Measurements from ENCODE around the gene EIF4E1B. TPM values are rescaled to one million over a fixed set of nuclear protein-coding genes. Genes with fewer than 3 reads are reported as not detected.

EIF4E1B gene
- total RNA-seq, 1 experiment from 2014 or later = not detected

- DNase-seq (ENCODE audit: low read depth, low spot score) = no peak
- in situ Hi-C loops (cut with HindIII; ENCODE audit: low pct_unique_long_range_greater_than_20kb, low sequenced_read_pairs) = no loop called here
Measured at GRCh38 chr5:176653401-176654385, 23.2 kb downstream of the EIF4E1B start.

GRCh38 chr5:176654856-176655255 lies 24.4 kb downstream of the EIF4E1B start:
- in situ Hi-C loops (cut with HindIII; ENCODE audit: low pct_unique_long_range_greater_than_20kb, low sequenced_read_pairs) = no loop called here
- DNase-seq (ENCODE audit: low read depth, low spot score) = no peak

- no peak for DNase-seq (ENCODE audit: low read depth, low spot score)
- in situ Hi-C loops (cut with HindIII; ENCODE audit: low pct_unique_long_range_greater_than_20kb, low sequenced_read_pairs) = no loop called here
Measured at GRCh38 chr5:176656467-176656990, 26.1 kb downstream of the EIF4E1B start.

DNA sequence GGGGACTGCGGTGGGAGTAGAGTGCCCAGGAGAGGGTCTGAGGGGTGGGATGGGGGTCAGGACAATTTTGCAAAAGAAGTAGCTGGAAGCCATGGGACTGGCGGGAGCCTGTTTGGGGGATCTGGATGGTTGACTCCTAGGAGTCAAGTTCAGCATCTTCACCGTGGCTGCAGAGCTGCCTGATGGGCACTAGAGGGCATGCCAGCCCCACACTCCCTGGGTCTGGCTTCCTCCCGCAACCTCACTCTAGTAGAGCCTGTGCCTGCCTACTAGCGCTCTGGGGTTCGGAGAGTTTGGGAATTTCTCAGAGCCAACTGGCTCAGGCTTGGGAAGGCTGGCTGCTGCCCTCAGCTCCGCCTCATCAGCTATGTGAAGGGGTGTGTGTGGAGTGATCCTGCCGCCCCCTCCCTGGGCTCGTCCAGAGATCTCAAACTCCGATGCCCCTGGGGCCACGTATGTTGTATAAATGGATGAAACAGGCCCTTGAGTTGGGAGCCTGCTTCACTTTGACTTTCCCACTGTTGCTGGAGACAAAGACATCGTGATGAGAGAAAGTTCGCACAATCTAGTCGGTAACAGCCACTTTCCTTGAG lies 27.6 kb downstream of the EIF4E1B start:
- peak; percentile 75 for DNase-seq (ENCODE audit: low read depth, low spot score)
- in situ Hi-C loops (cut with HindIII; ENCODE audit: low pct_unique_long_range_greater_than_20kb, low sequenced_read_pairs) = no loop called here

DNA sequence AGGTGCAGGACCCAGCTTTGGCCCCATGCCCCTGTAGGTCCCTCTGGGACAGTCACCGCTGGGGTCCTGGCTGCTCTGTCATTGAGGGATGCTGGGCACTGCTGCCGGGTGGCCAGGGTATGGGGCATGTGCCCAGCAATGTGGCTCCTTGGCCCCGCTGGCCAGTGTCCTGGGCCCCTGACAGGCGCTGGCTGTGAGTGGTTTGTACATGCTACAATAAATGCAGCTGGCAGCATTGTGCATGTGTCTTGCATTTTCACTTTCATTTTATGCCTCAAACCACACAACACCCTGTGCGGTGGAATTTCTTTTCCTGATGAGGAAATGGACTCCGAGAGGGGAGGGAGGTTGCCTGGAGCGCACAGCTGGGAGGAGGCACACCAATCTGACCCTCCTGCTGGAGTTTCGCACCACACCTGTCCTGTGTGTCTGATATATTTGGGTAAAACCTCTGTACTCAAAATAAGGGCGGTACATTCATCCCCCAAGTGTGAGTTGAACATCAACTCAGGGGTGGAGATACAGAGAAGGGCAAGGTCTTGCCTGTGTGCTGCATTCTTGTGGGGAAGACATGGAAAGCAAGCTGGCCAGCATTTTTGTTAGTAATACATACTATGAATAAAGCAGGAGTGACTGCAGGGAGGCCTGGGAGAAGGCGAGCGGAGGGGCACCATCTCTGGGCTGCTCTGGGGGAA lies 28.5 kb downstream of the EIF4E1B start:
- in situ Hi-C loops (cut with HindIII; ENCODE audit: low pct_unique_long_range_greater_than_20kb, low sequenced_read_pairs) = no loop called here
- DNase-seq (ENCODE audit: low read depth, low spot score) = no peak

DNA sequence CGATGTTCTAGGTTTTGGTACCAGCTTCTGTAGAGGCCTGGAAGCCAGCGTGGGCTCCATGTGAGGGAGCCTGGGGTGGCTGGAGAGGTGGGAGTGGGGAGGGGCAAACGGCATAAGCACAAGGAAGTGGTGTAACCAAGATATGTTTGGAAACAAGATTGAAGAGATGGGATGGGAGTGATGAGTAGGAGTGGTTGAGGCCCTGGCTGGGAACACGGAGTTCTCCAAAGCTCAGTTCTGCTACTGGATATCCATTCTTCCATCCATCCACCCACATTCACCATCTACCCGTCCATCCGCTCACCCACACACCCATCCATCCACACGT lies 29.0 kb downstream of the EIF4E1B start:
- no peak for DNase-seq (ENCODE audit: low read depth, low spot score)
- in situ Hi-C loops (cut with HindIII; ENCODE audit: low pct_unique_long_range_greater_than_20kb, low sequenced_read_pairs) = no loop called here

DNA sequence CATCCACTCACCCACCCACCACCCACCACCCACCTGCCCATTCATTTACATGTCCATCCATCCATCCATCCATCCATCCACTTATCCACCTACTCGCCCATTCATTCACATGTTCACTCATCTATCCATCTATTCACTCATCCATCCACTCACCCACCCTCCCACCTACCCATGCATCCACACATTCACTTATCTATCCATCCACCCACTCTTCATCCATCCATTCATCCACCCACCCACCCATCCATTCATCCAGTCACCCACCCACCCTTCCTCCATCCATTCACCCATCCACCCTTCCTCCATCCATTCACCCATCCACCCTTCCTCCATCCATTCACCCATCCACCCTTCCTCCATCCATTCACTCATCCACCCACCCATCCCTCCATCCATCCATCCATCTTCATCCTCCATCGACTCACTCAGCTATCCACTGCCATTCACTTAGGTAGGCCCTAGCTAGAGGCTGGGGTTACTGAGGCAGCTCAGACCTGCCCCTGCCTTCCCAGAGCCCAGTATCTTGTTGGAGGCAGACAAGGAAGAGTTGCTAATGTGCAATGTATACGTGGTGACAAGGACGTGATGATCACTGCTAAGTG lies 29.5 kb downstream of the EIF4E1B start:
- DNase-seq (ENCODE audit: low read depth, low spot score) = no peak
- in situ Hi-C loops (cut with HindIII; ENCODE audit: low pct_unique_long_range_greater_than_20kb, low sequenced_read_pairs) = no loop called here

GRCh38 chr5:176660530-176660859 lies 30.0 kb downstream of the EIF4E1B start:
- no peak for DNase-seq (ENCODE audit: low read depth, low spot score)
- in situ Hi-C loops (cut with HindIII; ENCODE audit: low pct_unique_long_range_greater_than_20kb, low sequenced_read_pairs) = no loop called here

DNA sequence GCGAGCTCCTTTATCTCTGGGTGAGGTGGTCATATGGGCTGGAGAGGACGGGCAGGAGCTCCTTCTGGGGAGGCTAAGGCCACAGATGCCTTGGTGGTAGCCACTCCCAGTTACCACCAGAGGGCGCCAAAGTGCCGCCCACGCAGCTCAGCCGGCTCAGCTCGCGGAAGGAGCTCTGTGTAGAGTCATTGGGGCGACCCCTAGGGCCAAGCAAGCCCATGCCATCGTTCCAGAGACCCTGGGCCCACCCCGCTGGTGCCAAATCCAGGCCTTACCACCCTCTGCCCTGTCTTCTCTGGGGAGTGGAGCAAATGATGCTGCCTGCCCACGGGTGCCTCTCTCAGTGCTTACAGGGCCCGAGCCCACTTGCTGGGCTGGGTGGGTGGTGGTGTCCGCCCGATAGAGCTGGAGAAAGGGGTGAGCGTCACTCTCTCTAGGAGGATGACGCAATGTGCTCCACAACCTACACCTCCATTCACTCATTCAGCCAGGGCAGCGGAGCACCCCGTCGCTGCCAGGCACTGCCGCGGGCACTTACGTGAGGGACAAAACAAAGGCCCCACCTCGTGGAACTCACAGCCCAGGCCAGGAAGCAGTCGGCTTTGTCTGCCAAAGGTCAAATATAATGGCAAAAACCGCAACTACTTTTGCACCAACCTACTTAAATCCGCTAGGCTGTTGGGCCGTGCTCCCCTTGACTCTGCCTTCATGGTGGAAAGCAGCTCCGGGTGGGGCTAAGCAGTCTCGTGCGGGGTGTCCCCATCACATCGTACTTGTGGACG lies 30.6 kb downstream of the EIF4E1B start:
- DNase-seq (ENCODE audit: low read depth, low spot score) = peak; percentile 70

DNA sequence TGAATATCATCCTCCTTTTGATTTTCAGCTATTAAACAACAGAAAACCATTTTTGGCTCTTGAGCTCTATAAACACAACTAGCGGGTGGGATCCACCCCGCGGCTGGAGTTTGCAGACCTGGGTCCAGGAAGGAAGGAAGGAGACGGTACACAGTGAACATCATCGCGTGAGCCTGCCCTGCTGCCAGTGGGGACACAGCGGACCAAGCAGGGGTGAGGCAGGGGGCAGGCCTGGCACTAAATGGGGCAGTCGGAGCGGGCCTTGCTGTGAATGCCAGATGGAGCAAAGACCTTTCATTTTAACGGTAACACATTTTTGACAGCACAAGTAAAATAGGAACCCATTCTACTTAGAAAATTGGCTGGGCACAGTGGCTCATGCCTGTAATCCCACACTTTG lies 31.2 kb downstream of the EIF4E1B start:
- in situ Hi-C loops (cut with HindIII; ENCODE audit: low pct_unique_long_range_greater_than_20kb, low sequenced_read_pairs) = no loop called here
- no peak for DNase-seq (ENCODE audit: low read depth, low spot score)

More for the DNA sequence above, 30.6 kb downstream of the EIF4E1B start:
- in situ Hi-C loops (cut with HindIII; ENCODE audit: low pct_unique_long_range_greater_than_20kb, low sequenced_read_pairs) = no loop called here

GRCh38 chr5:176662371-176663333 lies 32.2 kb downstream of the EIF4E1B start:
- in situ Hi-C loops (cut with HindIII; ENCODE audit: low pct_unique_long_range_greater_than_20kb, low sequenced_read_pairs) = no loop called here
- no peak for DNase-seq (ENCODE audit: low read depth, low spot score)

DNA sequence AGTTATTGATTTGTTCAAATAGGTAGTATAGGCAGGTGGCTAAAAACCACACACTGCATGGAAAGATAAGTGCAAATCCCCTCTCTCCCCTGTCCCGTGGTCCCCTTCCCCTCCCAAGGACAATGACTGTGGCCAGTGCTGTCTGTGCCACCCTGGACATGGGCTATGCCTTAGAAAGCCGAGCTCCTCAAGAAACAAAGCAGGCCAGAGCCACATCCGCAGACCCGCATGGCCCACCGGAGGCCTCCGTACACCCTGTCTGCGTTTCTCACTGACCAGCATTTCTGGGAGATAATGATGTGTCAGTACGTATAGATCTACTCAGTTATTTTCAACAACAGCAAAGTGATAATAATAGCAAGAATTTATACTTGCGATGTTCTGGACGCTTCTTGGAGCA lies 33.1 kb downstream of the EIF4E1B start:
- in situ Hi-C loops (cut with HindIII; ENCODE audit: low pct_unique_long_range_greater_than_20kb, low sequenced_read_pairs) = no loop called here
- DNase-seq (ENCODE audit: low read depth, low spot score) = no peak

- in situ Hi-C loops (cut with HindIII; ENCODE audit: low pct_unique_long_range_greater_than_20kb, low sequenced_read_pairs) = no loop called here
Measured at GRCh38 chr5:176664479-176664878, 34.0 kb downstream of the EIF4E1B start.

DNA sequence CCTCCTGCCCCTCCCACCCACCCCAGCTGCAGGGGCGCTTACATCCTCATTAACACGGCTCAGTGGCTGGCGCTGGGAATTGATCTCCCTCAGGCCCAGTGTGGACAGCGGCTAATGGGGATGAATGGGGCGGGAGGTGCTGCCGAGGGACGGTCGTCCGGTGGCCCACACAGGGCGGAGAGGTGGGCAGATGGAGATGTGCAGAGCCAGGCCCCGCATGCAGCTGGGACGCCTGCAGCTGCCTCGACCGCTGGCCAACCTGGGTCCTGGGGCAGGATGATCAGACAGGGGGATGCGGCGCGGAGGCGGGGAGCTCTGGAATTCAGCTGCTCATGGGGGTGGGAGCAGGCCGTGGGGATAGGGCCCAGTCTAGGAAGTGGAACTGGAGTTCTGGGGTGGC lies 34.4 kb downstream of the EIF4E1B start:
- in situ Hi-C loops (cut with HindIII; ENCODE audit: low pct_unique_long_range_greater_than_20kb, low sequenced_read_pairs) = no loop called here
- DNase-seq (ENCODE audit: low read depth, low spot score) = no peak

More at GRCh38 chr5:176664479-176664878, 34.0 kb downstream of the EIF4E1B start:
- no peak for DNase-seq (ENCODE audit: low read depth, low spot score)

DNA sequence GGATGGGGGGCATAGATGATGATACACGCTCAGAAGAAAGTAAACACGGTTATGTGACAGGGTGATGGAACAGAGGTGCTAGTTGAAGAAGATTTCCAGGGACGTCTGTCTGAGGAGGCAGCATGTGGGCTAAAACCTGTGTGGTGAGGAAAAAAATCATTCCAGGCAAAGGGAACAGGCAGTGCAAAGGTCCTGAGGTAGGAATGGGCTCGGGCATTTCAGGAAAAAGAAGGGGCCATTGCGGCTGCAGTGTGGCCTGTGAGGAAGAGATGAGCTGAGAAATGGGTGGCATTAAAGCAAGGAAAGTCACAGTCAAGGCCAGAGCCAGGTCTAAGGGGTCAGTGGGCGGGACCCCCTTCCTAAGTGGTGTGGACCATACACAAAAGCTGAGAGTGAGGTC lies 35.0 kb downstream of the EIF4E1B start:
- DNase-seq (ENCODE audit: low read depth, low spot score) = no peak
- in situ Hi-C loops (cut with HindIII; ENCODE audit: low pct_unique_long_range_greater_than_20kb, low sequenced_read_pairs) = no loop called here

DNA sequence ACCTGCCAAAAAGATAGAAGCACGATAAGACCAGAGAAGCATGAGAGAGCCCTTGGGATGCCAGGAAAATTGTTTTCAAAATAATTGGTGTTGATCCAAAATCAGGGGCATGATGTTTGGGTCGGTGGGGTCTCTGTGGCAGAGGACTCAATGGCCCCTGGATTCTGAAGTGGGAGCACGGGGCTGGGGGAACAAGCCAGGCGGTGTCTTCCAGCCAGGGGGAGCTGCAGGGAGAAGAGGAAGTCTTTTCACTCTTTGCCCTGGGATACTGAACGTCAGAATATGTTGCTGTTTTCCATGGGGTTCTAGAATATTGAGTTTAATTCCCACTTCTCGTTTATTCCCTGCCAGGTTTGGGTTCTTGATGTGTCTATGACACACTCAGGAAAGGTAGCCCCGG lies 37.2 kb downstream of the EIF4E1B start:
- DNase-seq (ENCODE audit: low read depth, low spot score) = no peak
- in situ Hi-C loops (cut with HindIII; ENCODE audit: low pct_unique_long_range_greater_than_20kb, low sequenced_read_pairs) = no loop called here

All from SK-MEL-5 (cell line).